Esophagus muscularis mucosa (tissue), 3 donors: Measurements from ENCODE around the gene RFTN1.

Source experiments
- CTCF ChIP-seq, 3 experiments: fragments of 200-600 bp in 2 of 3; fragments of 450-650 bp in 1 of 3; sonication (generic) in 2 of 3; IDR thresholded peaks; one replicate each; pipeline ENCODE4 v1.5.1; 2017 to 2019; ENCODE audit warnings: antibody characterized with exemption in 3 of 3, mild to moderate bottlenecking in 2 of 3, moderate library complexity in 1 of 3
- POLR2A ChIP-seq: fragments of 450-650 bp; IDR thresholded peaks from one replicate; pipeline ENCODE4 v1.6.1; 2017; ENCODE audit warnings: antibody characterized with exemption, moderate library complexity, mild to moderate bottlenecking, low read depth
- POLR2AphosphoS5 ChIP-seq, 2 donors: sonication (generic); formaldehyde crosslinking; IDR thresholded peaks; one replicate each; pipeline ENCODE4 v1.6.1; 2017; ENCODE audit warnings: antibody characterized with exemption in 2 of 2

DNA sequence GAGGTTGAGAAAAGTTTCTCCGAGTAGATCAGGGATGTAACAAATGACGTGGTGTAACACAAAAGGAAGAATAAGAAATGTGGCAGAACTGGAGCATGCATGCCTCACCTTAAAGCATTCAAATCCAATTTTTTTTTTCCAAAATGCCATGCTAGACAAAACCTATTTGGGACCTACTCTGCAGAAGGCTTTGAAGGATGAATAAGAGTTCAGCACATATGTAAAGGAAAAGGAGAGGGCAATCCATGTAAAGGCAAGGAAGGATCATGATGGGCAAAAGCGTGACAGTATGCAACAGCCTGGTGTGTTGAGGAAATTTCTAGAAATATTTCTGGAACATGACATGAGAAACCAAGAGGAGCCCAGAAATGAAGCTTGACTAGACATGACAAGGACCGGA, 132.1 kb downstream of the RFTN1 start:
- TF ChIP-seq POLR2AphosphoS5 (IDR thresholded peaks at IDR 0.05): no peak
- no peak for TF ChIP-seq POLR2A
- TF ChIP-seq CTCF (IDR thresholded peaks at IDR 0.05): no peak
